Panc1 (cell line): ENCODE measurements around the gene SMIM1. TPM values are rescaled to one million over a fixed set of nuclear protein-coding genes. Genes with fewer than 3 reads are reported as not detected.

ENCODE experiments used
- ATAC-seq: fragments of 200-7000 bp; cut with Tn5 transposase; 2 replicates; pipeline ENCODE4 v1.9.1; 2020; ENCODE audit warnings: mild to moderate bottlenecking, moderate library complexity
- BruUV-seq: library from RNA; stranded (reverse); fragments of 400-500 nt; replicated peaks from 2 replicates; lab custom pipeline; 2021; lab: Mats Ljungman, UMichigan
- CTCF ChIA-PET: fragments of 300-600 bp; sonication (Branson Sonifier 250); formaldehyde crosslinking; loops from one replicate; lab custom pipeline; 2022; ENCODE audit warnings: antibody characterized with exemption; lab: Charles Lee
- POLR2A ChIA-PET: fragments of 300-600 bp; sonication (Branson Sonifier 250); formaldehyde crosslinking; loops from one replicate; lab custom pipeline; 2022; ENCODE audit warnings: antibody characterized with exemption; lab: Charles Lee
- DNase-seq: peaks from one replicate; pipeline ENCODE4 v3.0.0-alpha.2; 2010; ENCODE audit warnings: low read depth, low spot score
- H3K27ac ChIP-seq: 2 replicates; pipeline ENCODE4 v1.5.1; 2011; ENCODE audit warnings: mild to moderate bottlenecking, low read length, inconsistent platforms
- H3K27me3 ChIP-seq: fragments of 200-500 bp; sonication (Bioruptor generic); 2 replicates; pipeline ENCODE4 v1.6.0; 2014; ENCODE audit warnings: low read length, inconsistent platforms; ENCODE audit not compliant: control insufficient read depth, insufficient read depth
- H3K36me3 ChIP-seq: fragments of 200-500 bp; sonication (Bioruptor generic); 2 replicates; pipeline ENCODE4 v1.5.1; 2014; ENCODE audit warnings: inconsistent platforms, mild to moderate bottlenecking, low read length, moderate library complexity; ENCODE audit not compliant: control insufficient read depth, insufficient read depth
- H3K4me1 ChIP-seq: 2 replicates; pipeline ENCODE4 v1.5.1; 2011; ENCODE audit warnings: inconsistent platforms, mild to moderate bottlenecking, low read length, moderate library complexity; ENCODE audit not compliant: control insufficient read depth, insufficient read depth
- H3K4me3 ChIP-seq, 2 experiments: 2 replicates each; pipeline ENCODE4 v1.5.1; 2011 to 2012; ENCODE audit warnings: low read depth in 2 of 2, low read length in 2 of 2, mild to moderate bottlenecking in 2 of 2, inconsistent platforms in 1 of 2, moderate library complexity in 1 of 2
- H3K9me3 ChIP-seq: fragments of 200-500 bp; sonication (Bioruptor generic); 2 replicates; pipeline ENCODE4 v1.5.1; 2014; ENCODE audit warnings: low read depth, mild to moderate bottlenecking, inconsistent platforms, low read length, moderate library complexity; ENCODE audit not compliant: control insufficient read depth, insufficient read depth
- CTCF ChIP-seq: fragments of 450-650 bp; IDR thresholded peaks from 2 replicates; pipeline ENCODE4 v1.5.1; 2017; ENCODE audit warnings: mild to moderate bottlenecking
- POLR2AphosphoS5 ChIP-seq: IDR thresholded peaks from 2 replicates; pipeline ENCODE4 v1.6.1; 2012; ENCODE audit warnings: mild to moderate bottlenecking, low read depth, low read length, moderate library complexity
- REST ChIP-seq, 2 experiments: IDR thresholded peaks; 2 replicates each; pipeline ENCODE4 v1.6.1; 2011 to 2012; ENCODE audit warnings: low read depth in 2 of 2, control low read depth in 1 of 2, low read length in 1 of 2, mild to moderate bottlenecking in 1 of 2, moderate library complexity in 1 of 2; ENCODE audit not compliant: insufficient read depth in 1 of 2
- SIN3A ChIP-seq: IDR thresholded peaks from 2 replicates; pipeline ENCODE4 v1.6.1; 2012; ENCODE audit warnings: low read depth, mild to moderate bottlenecking, low read length, moderate library complexity, borderline replicate concordance; ENCODE audit not compliant: insufficient read depth
- TCF7L2 ChIP-seq: IDR thresholded peaks from 2 replicates; pipeline ENCODE4 v1.6.1; 2011; ENCODE audit warnings: mild to moderate bottlenecking, low read depth, low read length, inconsistent platforms
- in situ Hi-C: cut with HindIII; loops from 2 replicates; pipeline ENCODE4 v1.10.0; 2016; ENCODE audit warnings: low sequenced_read_pairs, low pct_unique_long_range_greater_than_20kb
- intact Hi-C: fragments of 100-400 bp; cut with micrococcal nuclease; formaldehyde crosslinking; loops from one replicate; pipeline ENCODE4 v1.10.0; 2022; ENCODE audit not compliant: unreplicated experiment
- total RNA-seq: library from RNA; stranded (reverse); gene quantifications from one replicate; pipeline ENCODE4 v1.2.1, GENCODE V29; 2021; ENCODE audit not compliant: unreplicated experiment

Gene SMIM1
- total RNA-seq, 1 experiment from 2014 or later = 35.5 TPM

GRCh38 chr1:3779912-3780416 is 7.4 kb downstream of the SMIM1 start:
- H3K36me3 ChIP-seq = 0 out of 2 replicates have a peak, but pooled peaks cover 2% of the 10 kb centered on the region
- ChIA-PET CTCF (interaction anchor here (0.5 kb wide), 1 partner anchor 33 kb away, joined by 4 read pairs; no protein-coding TSS in a partner anchor), POLR2A (no interaction called here)
- intact Hi-C loops = no loop called here
- in situ Hi-C loops = no loop called here
- peaks cover 27% of the 10 kb centered on the region for H3K4me1 ChIP-seq
- no peaks in the 10 kb centered on the region for H3K9me3 ChIP-seq
- H3K4me3 ChIP-seq = no peak overlapping the region
- no peaks in the 10 kb centered on the region for H3K27me3 ChIP-seq
- ATAC-seq = no peak
- BruUV-seq = TSS peak; percentile 33
- DNase-seq = no peak
- no peak for TF ChIP-seq POLR2AphosphoS5
- no peak for TF ChIP-seq REST (IDR thresholded peaks at IDR 0.05; ENCODE audit: insufficient read depth in 1 of 2, low read depth in 2 of 2, low read length in 1 of 2)
- no peak for TF ChIP-seq SIN3A
- TF ChIP-seq CTCF = no peak
- TF ChIP-seq TCF7L2 = no peak
- H3K27ac ChIP-seq = no peak overlapping the region

- ATAC-seq (no peak), DNase-seq (no peak)
- peaks cover 17% of the 10 kb centered on the region for H3K4me1 ChIP-seq
- CTCF ChIA-PET = no interaction called here
- no peak overlapping the region for H3K4me3 ChIP-seq
- no TSS peak for BruUV-seq
- POLR2A ChIA-PET = no interaction called here
- no peaks in the 10 kb centered on the region for H3K27me3 ChIP-seq
- H3K9me3 ChIP-seq = no peaks in the 10 kb centered on the region
- in situ Hi-C loops = no loop called here
- no peak overlapping the region for H3K27ac ChIP-seq
- no peak for TF ChIP-seq CTCF
- no peak for TF ChIP-seq REST (IDR thresholded peaks at IDR 0.05; ENCODE audit: insufficient read depth in 1 of 2, low read depth in 2 of 2, low read length in 1 of 2)
- TF ChIP-seq POLR2AphosphoS5 = no peak
- no peak for TF ChIP-seq TCF7L2
- TF ChIP-seq SIN3A = no peak
- 0 out of 2 replicates have a peak, but pooled peaks cover 2% of the 10 kb centered on the region for H3K36me3 ChIP-seq
- intact Hi-C loops = no loop called here
These were observed 8.4 kb downstream of the SMIM1 start for GRCh38 chr1:3780901-3781300.
